CD4-positive, alpha-beta T cell (primary cell): Measurements from ENCODE around the gene FAM107B. TPM values are rescaled to one million over a fixed set of nuclear protein-coding genes. Genes with fewer than 3 reads are reported as not detected.
A peak's percentile ranks its signal among the peaks of the same experiment; 100 is the strongest.

ENCODE experiments used
- ATAC-seq: fragments of 200-7000 bp; cut with Tn5 transposase; one replicate; pipeline ENCODE4 v1.10.0; 2022; ENCODE audit warnings: mild to moderate bottlenecking; ENCODE audit not compliant: poor library complexity
- CTCF ChIA-PET: fragments of 350-600 bp; sonication (Branson Sonifier 250); formaldehyde crosslinking; loops from one replicate; lab custom pipeline; 2021; ENCODE audit warnings: antibody characterized with exemption, inconsistent platforms; lab: Charles Lee
- POLR2A ChIA-PET: fragments of 350-600 bp; sonication (Branson Sonifier 250); formaldehyde crosslinking; loops from one replicate; lab custom pipeline; 2021; ENCODE audit warnings: antibody characterized with exemption, inconsistent platforms; lab: Charles Lee
- DNase-seq, 14 experiments: peaks; one replicate each; pipeline ENCODE4 v3.0.0-alpha.2; 2013 to 2020; ENCODE audit warnings: mixed read lengths in 2 of 14
- H3K27ac ChIP-seq, 2 donors: one replicate each; pipeline versions ENCODE4 v1.5.1 to v1.7.0; 2013; ENCODE audit warnings: low read length in 2 of 2, low read depth in 1 of 2, mild to moderate bottlenecking in 1 of 2
- H3K27me3 ChIP-seq, 2 experiments: 1 replicate in 1 of 2; 2 replicates in 1 of 2; pipeline versions ENCODE4 v1.6.1 to v1.7.0; 2013; ENCODE audit warnings: low read length in 2 of 2, control low read depth in 1 of 2, mild to moderate bottlenecking in 1 of 2, moderate library complexity in 1 of 2; ENCODE audit not compliant: insufficient read depth in 2 of 2, control insufficient read depth in 1 of 2
- H3K36me3 ChIP-seq: one replicate; pipeline ENCODE4 v1.6.1; 2013; ENCODE audit warnings: low read length, control low read depth; ENCODE audit not compliant: insufficient read depth
- H3K4me1 ChIP-seq: one replicate; pipeline ENCODE4 v1.6.1; 2013; ENCODE audit warnings: low read length, control low read depth; ENCODE audit not compliant: insufficient read depth
- H3K4me3 ChIP-seq: one replicate; pipeline ENCODE4 v1.5.1; 2013; ENCODE audit warnings: mild to moderate bottlenecking, low read length, moderate library complexity
- H3K9me3 ChIP-seq, 2 experiments: 1 replicate in 1 of 2; 2 replicates in 1 of 2; pipeline versions ENCODE4 v1.6.1 to v1.7.0; 2013; ENCODE audit warnings: low read length in 2 of 2, mild to moderate bottlenecking in 2 of 2, control low read depth in 1 of 2, moderate library complexity in 1 of 2; ENCODE audit not compliant: control insufficient read depth in 1 of 2, insufficient read depth in 1 of 2
- H3K27ac Mint-ChIP-seq: one replicate; pipeline ENCODE4 v1.8.0; 2020; ENCODE audit warnings: mixed read lengths
- H3K27me3 Mint-ChIP-seq: one replicate; pipeline ENCODE4 v1.8.0; 2021; ENCODE audit warnings: mixed read lengths
- H3K36me3 Mint-ChIP-seq: one replicate; pipeline ENCODE4 v1.8.0; 2021; ENCODE audit warnings: low read depth, mixed read lengths
- H3K4me1 Mint-ChIP-seq: one replicate; pipeline ENCODE4 v1.8.0; 2021; ENCODE audit warnings: low read depth, mixed read lengths
- H3K4me3 Mint-ChIP-seq: one replicate; pipeline ENCODE4 v1.8.0; 2020; ENCODE audit warnings: mild to moderate bottlenecking, mixed read lengths
- H3K9me3 Mint-ChIP-seq: one replicate; pipeline ENCODE4 v1.8.0; 2020; ENCODE audit warnings: mixed read lengths
- intact Hi-C, 2 experiments: fragments of 100-400 bp; cut with DNase I in 1 of 2; cut with micrococcal nuclease in 1 of 2; formaldehyde crosslinking; loops; one replicate each; pipeline versions ENCODE4 v1.15.1 to v1.9.0; 2023 to 2025; cut with DNase I, micrococcal nuclease
- total RNA-seq, 174 experiments: library from RNA in 2 of 174; stranded (reverse) in 2 of 174; gene quantifications; one replicate each; pipeline ENCODE4 v1.2.3 and lab custom pipeline; 2021 to 2026
- TF ChIP-seq, protein P1 (sequence below): fragments of 200-600 bp; IDR thresholded peaks from one replicate; pipeline ENCODE4 v1.8.0; 2022; ENCODE audit warnings: antibody characterized with exemption, mild to moderate bottlenecking

The FAM107B gene
- total RNA-seq, 2 experiments from 2014 or later = 261 to 262 TPM

DNA sequence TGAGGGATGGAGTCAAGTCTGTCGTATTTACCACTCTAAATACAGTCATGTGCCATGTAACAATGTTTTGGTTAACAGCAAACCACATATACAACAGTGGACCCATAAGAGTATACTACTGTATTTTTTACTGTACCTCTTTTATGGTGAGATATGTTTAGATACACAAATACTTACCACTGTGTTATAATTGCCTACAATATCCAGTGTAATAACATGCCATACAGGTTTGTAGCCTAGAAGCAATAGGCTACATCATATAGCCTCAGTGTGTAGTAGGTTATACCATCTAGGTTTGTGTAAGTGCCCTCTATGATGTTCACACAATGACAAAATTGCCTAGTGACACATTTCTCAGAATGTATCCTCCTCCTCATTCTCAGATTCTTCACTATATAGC is 110.4 kb downstream of the FAM107B start:
- intact Hi-C loops = no loop called here
- H3K4me3 ChIP-seq = no peak overlapping the region
- Mint-ChIP-seq H3K27ac (no peak overlapping the region), H3K4me3 (no peak overlapping the region), H3K27me3 (no peaks in the 10 kb centered on the region), H3K36me3 (no peaks in the 10 kb centered on the region), H3K4me1 (peaks cover 31% of the 10 kb centered on the region), H3K9me3 (peaks cover 17% of the 10 kb centered on the region)
- H3K4me1 ChIP-seq = peaks cover 15% of the 10 kb centered on the region
- H3K9me3 ChIP-seq = peaks cover 0 to 8% of the 10 kb centered on the region in 2 experiments
- no peaks in the 10 kb centered on the region for H3K27me3 ChIP-seq
- CTCF ChIA-PET = no interaction called here
- ATAC-seq (no peak), DNase-seq (no peak)
- H3K27ac ChIP-seq = no peak overlapping the region
- no peaks in the 10 kb centered on the region for H3K36me3 ChIP-seq
- POLR2A ChIA-PET = no interaction called here
- TF ChIP-seq, protein P1, sequence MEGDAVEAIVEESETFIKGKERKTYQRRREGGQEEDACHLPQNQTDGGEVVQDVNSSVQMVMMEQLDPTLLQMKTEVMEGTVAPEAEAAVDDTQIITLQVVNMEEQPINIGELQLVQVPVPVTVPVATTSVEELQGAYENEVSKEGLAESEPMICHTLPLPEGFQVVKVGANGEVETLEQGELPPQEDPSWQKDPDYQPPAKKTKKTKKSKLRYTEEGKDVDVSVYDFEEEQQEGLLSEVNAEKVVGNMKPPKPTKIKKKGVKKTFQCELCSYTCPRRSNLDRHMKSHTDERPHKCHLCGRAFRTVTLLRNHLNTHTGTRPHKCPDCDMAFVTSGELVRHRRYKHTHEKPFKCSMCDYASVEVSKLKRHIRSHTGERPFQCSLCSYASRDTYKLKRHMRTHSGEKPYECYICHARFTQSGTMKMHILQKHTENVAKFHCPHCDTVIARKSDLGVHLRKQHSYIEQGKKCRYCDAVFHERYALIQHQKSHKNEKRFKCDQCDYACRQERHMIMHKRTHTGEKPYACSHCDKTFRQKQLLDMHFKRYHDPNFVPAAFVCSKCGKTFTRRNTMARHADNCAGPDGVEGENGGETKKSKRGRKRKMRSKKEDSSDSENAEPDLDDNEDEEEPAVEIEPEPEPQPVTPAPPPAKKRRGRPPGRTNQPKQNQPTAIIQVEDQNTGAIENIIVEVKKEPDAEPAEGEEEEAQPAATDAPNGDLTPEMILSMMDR = no peak

DNA sequence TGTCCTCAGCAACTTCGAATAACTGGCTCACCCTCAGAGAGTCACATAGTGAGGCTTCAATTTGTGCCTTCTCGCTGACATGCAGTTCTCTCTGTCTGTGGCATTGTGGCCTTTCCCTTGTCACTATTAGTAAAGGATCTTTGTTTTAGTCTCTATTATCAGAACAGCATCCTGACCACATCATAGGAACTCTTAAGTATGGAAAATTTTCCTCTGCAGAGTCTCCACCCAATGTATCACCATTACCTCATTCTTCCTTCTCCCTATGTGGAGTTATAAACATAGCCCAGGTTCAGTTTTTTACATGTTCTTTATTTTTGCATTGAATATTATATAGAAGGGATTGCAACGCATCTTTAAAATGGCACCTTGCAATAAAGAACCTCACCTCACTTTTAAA is 112.9 kb downstream of the FAM107B start:
- no peaks in the 10 kb centered on the region for H3K27me3 ChIP-seq
- Mint-ChIP-seq H3K4me3 (no peak overlapping the region), H3K27ac (peak overlapping the region; percentile 19), H3K27me3 (no peaks in the 10 kb centered on the region), H3K9me3 (peaks cover 19% of the 10 kb centered on the region), H3K36me3 (no peaks in the 10 kb centered on the region), H3K4me1 (peaks cover 48% of the 10 kb centered on the region)
- ATAC-seq (no peak), DNase-seq (no peak)
- POLR2A ChIA-PET = no interaction called here
- H3K9me3 ChIP-seq = peaks cover 0 to 8% of the 10 kb centered on the region in 2 experiments
- intact Hi-C loops = no loop called here
- H3K27ac ChIP-seq = no peak overlapping the region
- peaks cover 39% of the 10 kb centered on the region for H3K4me1 ChIP-seq
- CTCF ChIA-PET = no interaction called here
- TF ChIP-seq, protein P1 = no peak
- no peak overlapping the region for H3K4me3 ChIP-seq
- no peaks in the 10 kb centered on the region for H3K36me3 ChIP-seq

DNA sequence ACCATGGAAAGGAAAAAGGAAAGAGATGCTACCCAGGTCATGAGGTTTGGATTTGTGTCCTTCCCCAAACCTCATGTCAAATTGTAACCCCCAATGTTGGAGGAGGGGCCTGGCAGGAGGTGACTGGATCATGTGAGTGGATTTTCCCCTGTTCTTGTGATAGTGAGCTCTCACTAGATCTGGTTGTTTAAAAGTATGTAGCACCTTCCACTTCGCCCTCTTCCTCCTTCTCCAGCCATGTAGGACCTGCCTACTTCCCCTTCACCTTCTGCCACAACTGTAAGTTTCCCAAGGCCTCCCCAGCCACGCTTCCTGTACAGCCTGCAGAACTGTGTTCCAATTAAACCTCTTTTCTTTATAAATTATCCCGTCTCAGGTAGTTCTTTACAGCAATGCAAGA is 113.9 kb downstream of the FAM107B start:
- ChIA-PET CTCF (no interaction called here), POLR2A (no interaction called here)
- no peaks in the 10 kb centered on the region for H3K36me3 Mint-ChIP-seq
- H3K4me1 Mint-ChIP-seq = peaks cover 54% of the 10 kb centered on the region
- intact Hi-C loops = no loop called here
- ATAC-seq (no peak), DNase-seq (peak in 2 of 14 experiments; percentile 20 to 26)
- Histone ChIP-seq H3K27me3 (no peaks in the 10 kb centered on the region), H3K4me3 (no peak overlapping the region), H3K27ac (no peak overlapping the region), H3K36me3 (no peaks in the 10 kb centered on the region), H3K9me3 (peaks cover 0 to 4% of the 10 kb centered on the region in 2 experiments), H3K4me1 (peaks cover 41% of the 10 kb centered on the region)
- H3K9me3 Mint-ChIP-seq = peaks cover 10% of the 10 kb centered on the region
- peak overlapping the region; percentile 19 for H3K27ac Mint-ChIP-seq
- H3K27me3 Mint-ChIP-seq = no peaks in the 10 kb centered on the region
- H3K4me3 Mint-ChIP-seq = peak overlapping the region; percentile 39
- TF ChIP-seq, protein P1 = no peak
